Measurements from ENCODE around the gene EXOC3. TPM values are rescaled to one million over a fixed set of nuclear protein-coding genes. Genes with fewer than 3 reads are reported as not detected.
"Not testable (repeated sequence)": the region's sequence is repeated elsewhere in the genome, so short reads cannot be mapped to it uniquely, and the experiment has no call there.

Gene EXOC3
- total RNA-seq, 1 donor = 59.0 TPM

DNA sequence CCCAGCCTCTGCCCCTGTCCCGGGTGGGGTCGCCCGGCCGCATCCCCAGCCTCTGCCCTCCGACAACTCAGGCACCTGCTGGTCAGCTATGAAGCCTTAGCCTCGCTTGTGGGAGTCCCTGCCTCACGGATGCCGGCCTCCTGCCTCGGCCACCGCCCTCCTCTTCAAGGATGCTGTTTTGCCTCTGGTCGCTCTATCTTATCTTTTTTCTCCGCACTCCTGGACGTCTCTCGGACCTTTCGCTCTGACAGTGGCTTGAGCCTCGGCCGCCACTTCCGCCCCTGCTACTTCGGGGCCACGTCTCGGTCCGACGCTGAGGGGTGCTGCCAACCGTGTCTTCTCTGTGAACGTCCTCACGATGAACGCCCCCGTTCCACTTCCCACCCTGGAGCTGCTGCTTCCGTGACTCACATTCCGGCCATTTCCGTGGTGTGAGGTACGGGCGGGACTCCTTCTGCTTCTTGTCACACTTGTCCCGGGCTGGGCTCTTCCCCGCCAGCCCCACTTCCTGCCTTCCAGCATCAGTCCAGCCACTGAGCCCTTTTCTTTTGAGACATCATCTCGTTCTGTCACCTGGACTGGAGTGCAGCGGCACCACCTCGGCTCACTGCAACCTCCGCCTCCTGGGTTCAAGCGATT, 55.0 kb downstream of the EXOC3 start:
- DNase-seq (ENCODE audit: low read depth in 2 of 3, low spot score in 2 of 3) = no peak

DNA sequence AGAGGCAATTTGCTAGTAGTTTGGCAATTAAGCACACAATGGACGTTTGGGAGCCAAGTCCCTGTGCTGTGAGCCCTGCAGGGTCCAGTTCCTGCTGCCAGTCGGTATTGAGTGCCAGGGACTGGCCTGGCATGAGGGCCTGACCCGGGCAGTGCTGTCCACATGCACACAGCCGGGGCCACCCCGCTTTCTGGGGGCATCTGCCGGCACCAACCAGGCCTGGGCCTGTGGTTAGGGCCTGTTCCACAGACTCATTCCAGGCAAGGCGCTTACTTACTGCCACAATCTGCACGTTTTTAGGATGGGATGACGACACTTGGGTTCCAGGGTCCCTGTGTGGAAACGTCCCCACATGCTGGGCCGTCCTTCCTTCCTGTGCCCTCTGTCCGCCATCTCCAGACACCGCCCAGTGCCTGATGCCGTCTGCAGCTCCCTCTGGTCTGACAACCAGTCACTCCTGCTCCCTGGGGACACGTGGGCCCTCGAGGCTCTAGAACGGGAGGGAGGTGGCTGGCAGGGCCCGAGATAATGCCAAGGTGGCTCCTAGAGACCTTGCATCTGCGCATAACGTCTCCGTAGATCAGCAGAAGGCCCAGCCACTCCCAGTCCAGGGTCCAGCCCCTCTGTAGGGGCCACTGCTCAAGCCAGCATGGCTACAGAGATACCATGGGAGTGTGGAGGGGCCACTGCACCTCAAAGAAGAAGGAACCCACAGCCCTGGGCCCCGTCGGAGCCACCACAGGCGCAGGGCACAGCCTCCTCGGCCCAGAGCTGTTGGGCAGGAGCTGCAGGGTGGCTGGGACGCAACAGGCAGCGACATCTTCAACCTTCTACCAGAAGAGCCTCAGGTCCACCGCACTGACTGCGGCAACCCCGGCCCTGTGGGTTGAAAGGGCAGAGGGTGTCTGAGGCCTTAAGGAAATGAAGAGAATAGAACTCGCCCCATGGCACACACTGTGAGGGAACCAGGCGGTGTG, 56.5 kb downstream of the EXOC3 start:
- DNase-seq (ENCODE audit: low read depth in 2 of 3, low spot score in 2 of 3) = no peak

DNA sequence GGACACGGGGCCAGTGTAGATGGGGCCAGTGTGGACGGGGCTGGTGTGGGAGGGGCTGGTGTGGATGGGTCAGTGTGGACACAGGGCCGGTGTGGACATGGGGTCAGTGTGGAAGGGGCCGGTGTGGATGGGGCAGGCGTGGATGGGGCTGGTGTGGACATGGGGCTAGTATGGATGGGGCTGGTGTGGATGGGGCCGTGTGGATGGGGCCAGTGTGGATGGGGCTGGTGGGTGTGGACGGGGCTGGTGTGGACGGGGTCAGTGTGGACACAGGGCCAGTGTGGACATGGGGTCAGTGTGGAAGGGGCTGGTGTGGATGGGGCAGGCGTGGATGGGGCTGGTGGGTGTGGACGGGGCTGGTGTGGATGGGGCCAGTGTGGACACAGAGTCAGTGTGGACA, 57.5 kb downstream of the EXOC3 start:
- no peak for DNase-seq (ENCODE audit: low read depth in 2 of 3, low spot score in 2 of 3)

DNA sequence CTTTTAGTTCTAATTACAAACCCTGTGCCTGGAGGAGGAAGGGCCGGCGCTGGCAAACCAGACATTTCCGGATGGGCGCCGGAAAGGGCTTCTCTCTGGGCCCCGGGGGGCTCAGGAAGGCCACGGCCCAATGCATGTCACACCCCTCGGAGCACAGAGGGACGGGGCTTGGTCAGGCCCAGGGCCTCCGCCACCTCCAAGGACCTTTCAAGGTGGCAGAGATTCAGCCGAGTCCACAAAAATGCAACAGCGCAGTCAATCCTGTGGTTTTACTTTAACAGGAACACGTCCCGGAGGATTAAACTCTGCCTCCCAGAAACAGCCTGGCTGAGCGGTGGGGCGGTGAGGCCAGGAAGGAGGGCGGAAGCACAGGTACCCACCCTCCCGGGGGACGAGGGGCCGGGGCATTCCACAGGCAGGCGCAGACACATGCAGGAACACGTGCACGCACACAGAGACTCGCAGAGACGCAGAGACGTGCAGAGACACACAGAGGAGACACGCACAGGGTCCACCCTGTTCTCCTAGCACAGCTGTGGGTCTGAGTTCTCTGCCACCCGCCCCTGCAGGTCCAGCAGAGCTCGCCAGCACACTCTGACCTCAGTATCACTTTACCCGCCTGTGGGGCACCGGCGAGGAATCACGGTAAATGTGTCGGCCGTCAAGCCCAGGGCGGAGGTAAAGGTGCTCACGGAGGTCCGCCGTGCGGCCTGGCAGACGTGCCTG, 58.3 kb downstream of the EXOC3 start:
- DNase-seq (ENCODE audit: low read depth in 2 of 3, low spot score in 2 of 3) = no peak

DNA sequence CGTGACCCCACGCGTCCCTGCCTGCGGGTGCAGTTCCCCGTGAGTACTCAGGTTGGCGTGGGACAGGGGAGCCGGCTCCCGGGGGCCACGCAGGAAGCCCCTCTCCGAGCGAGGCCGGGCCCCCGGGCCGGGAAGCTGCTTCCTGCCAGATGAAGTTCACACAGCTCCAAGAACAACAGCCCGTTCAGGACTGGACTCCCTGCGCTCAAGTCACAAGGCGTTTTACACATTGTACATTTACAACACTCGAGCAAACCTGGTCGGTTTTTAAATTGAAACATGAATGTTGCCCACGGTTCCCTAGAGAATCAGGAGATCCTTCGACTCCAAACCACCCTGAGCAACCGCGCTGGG, 58.8 kb downstream of the EXOC3 start:
- no peak for DNase-seq (ENCODE audit: low read depth in 2 of 3, low spot score in 2 of 3)

DNA sequence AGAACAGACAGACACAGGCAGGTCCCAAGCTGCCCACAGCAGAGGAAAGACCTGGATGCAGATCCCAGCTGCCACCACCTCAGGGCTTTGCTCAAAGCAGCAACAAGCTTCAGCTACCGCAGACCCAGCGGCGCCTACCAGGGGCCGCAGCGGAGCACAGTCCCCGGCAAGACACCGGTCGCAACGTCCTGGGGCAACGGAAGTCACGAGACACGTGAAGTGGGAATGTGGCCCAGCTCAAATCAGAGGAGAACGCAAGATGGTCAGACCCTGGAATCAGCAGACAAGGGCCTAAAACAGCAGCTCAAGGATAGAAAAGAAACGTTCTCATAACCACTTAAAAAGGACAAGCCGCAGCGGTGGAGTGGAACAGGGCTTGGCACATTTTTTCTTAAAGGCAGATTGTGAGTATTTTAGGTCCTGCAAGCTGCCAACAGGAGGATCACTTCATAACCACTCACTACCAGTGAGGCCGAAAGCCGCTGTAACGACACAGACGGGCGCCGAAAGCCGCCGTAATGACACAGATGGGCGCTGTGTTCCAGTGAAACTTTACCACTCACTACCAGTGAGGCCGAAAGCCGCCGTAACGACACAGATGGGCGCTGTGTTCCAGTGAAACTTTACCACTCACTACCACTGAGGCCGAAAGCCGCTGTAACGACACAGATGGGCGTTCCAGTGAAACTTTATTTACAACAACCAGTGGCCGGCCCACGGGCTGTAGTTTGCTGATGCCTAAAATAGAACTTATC, 59.5 kb downstream of the EXOC3 start:
- DNase-seq (ENCODE audit: low read depth in 2 of 3, low spot score in 2 of 3) = peak in 2 of 3 donors; percentile 21 to 34

DNA sequence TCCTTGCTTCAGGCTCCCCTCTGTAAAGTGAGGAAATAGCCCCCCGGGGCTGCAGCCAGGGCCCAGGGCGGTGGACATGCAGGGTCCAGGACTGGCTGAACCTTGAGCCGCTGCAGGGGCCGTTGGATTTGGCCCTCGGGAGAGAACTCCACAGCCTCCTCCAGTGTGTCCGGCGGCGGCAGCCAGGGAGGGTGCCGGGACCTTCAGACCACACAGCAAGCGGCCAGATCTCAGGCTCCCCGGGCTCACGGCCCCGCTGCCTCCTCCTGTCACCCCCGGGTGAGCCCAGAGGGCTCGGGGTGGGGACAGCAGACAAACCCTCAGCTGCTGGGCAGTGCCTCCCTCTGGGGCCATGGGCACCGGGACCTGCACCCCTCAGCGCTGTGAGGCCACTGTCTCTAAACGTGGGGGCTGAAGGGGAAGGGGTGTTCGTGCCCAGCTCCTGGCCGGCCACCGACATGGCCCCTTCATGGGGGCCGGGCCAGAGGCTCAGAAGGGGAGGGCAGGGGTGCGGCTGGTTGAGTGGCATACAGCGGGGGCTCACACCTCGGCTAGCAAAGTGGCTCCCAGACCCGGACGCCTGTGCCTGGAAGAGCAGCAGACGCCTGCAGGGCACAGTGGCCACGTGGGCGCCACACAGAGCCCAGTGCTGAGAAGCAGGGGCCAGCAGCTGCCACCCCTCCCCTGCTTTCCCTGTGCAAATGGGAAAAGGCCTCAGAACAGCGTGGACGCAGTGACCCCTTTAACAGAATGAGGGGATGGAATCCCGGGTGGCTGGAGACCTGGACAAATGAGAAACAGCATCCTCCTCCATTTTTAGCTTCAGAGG, 61.6 kb downstream of the EXOC3 start:
- DNase-seq (ENCODE audit: low read depth in 2 of 3, low spot score in 2 of 3) = no peak

DNA sequence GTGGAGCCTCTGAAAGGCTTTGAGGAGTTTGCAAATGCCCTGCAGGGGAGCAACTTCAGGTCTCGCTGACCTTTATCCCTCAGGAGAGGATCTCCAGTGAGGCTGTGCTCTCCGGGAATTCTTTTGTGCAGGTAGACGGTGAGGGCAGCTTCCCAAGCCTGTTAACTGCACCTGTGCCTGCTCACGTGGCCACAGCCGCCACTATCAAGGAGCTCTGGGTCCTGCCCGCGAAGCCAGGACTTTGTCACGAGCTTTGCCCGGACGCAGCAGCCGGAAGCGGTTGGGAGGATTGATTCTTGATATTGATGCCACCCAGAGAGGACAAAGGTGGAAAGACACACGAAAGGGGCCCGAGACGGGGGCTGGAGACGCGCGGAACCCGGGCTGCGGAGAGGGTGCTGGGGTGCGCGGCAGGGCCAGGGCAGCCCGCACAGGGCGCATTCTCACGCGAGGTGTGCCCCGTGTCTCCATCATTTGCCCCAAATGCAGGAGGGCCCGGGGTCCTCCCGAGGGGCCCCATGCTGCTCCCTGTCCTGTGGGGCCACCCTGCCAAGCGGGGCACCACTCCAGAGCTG, 63.1 kb downstream of the EXOC3 start:
- no peak for DNase-seq (ENCODE audit: low read depth in 2 of 3, low spot score in 2 of 3)

DNA sequence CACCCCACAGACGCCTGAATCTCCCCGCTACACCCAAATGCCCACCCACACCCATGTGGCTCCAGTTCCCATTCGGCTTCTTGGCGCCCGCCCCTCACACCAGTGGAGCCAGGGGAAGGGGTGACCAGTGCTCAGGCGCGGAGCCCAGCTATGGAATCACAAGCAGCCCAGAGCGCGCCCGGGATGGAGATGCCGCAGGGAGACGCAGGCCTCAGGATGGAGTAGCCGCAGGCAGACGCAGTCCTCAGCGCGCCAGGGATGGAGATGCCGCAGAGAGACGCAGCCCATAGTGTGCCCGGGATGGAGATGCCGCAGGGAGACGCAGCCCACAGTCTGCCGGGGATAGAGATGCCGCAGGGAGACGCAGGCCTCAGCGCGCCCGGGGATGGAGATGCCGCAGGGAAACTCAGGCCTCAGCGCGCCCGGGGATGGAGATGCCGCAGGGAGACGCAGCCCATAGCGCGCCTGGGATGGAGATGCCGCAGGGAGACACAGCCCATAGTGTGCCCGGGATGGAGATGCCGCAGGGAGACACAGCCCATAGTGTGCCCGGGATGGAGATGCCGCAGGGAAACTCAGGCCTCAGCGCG, 65.1 kb downstream of the EXOC3 start:
- DNase-seq (ENCODE audit: low read depth in 2 of 3, low spot score in 2 of 3) = not testable (repeated sequence)

DNA sequence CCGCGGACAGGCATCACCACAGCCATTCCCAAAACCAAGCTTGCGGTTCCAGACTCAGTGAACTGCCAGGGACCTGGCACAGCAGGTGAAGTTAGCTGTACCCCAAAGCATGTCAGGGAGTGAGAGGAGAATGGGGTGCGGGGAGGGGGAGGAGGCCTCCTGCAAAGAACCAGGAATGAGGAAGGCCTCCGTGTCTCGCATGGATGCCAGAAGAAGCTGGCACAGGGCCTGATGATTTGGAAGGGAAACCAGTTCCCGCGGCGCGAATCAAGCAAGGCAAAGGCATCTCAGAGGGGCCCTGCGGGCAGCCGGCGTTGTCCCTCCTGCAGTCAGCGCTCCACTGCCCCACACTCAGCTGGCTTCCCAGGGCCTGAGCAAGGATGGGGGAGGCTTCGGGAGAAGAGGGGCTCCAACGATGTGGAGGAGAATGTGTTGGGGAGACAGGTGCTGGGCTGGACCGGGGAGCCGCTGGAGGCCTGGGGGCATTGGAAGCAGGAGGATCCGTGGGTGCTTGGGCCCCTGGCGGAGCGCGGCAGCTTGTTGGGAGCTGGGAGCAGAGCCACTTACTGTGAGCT, 66.7 kb downstream of the EXOC3 start:
- DNase-seq (ENCODE audit: low read depth in 2 of 3, low spot score in 2 of 3) = no peak

DNA sequence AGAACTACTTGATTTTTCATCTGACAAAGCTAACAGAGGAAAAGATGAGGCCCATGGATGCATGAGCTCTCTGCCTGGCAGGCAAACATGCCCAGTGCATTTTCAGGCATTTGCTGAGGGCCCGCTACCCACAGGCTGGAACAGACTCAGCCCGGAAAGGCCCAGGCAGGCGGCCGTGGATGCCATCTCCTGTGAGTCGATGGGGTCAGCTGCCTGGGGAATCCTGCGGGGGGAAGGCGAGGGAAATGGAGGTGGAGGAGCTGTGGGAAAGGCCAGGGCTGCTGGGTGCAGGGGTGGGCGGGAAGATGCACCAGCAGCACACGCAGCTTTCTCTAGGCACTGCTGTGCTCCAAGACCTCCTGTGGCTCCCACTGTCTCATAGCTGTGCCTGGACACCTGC, 67.5 kb downstream of the EXOC3 start:
- DNase-seq (ENCODE audit: low read depth in 2 of 3, low spot score in 2 of 3) = no peak

DNA sequence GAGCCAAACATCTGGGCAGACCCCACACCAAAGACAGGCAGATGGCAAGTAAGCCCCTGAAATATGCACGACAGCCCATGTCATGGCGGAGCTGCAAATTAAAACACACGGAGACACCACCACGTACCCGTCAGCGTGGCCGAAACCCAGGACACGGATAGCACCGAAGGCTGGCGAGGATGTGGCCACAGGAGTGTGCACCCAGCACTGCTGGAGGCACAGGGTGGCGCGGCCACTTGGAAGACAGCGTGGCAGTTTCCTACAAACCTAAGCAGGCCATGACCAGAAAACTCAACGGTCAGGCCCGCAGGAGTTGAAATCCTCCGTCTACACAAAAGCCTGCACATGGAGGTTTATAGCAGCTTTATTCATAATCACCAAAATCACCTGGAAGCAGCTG, 68.5 kb downstream of the EXOC3 start:
- no peak for DNase-seq (ENCODE audit: low read depth in 2 of 3, low spot score in 2 of 3)

DNA sequence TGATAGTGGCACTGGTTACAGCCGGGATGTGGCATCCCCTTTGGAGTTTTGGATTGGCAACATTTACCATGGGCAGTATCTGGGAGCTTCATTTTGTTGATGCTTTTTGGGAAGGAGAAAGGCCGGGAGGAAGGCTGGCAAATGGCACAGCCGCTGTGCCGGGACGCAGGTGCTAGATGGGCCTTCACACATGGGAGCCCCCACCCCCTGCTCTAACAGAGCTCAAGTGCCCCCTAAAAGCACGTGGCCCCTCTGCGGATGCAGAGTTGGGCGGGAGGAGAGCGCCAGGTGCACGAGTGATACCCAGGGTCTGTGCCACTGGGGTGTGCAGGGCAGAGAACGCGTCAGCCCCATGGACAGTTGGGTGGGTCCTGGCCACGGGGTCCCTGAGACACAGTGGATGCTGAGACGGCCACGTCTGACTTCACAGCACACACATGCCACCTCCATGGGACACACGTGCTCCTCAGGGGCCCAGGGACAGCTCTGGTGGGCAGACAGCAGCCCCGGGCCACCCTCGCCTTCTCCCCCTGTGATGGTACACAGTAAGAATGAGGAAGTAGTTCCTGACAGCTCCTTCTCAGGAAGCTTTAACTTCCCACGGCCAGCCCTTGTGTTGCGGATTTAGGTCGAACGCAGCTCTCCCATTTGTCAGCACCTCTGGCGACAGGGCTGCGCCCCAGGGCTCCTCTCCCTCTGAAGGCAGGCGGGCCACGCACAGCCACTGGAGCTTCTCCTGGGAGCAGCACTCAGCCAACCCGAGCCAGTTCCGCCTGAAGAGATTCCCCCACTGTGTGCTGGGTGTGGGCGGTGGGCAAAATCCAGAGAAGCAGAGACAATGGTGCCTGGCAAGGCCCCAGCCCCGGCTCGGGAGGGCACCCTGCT, 70.5 kb downstream of the EXOC3 start:
- DNase-seq (ENCODE audit: low read depth in 2 of 3, low spot score in 2 of 3) = no peak

DNA sequence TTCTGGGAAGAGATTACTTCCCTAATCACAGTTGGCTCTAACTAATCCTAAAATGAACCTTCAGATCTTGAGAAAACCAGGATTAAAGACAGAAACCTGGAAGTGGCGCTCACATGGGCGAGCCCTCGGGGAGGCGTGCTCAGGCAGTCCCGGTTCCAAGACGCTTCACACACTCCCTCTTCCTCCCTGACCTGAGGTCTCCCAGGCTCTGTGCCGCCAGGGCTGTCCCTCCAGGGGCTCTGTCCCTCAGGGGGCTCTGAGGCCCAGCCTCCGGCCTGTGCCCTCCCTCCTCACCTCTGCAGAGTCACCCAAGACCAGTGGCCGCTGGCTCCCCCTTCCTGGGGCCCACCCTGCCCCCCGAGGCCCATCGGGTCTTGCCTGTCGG, 71.1 kb downstream of the EXOC3 start:
- DNase-seq (ENCODE audit: low read depth in 2 of 3, low spot score in 2 of 3) = no peak

DNA sequence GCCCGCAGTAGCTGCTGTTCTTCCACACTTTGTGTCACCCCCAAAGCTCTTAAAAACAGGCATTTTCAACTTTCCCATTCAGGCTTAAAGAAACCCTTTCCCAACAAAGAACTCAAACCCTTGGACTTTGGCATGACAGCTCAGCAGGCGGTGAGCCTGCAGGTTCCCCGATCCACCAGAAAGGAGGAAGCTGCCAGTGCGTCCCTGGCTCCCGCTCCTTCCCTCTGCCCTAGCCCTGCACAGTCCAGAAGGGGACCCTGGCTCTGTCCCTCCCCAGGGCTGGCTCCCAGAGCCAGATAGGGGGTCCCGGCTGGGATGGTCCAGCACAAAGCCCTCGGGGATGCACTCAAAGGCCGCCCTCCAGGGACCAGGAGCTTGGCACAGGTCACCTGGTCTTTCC, 71.7 kb downstream of the EXOC3 start:
- no peak for DNase-seq (ENCODE audit: low read depth in 2 of 3, low spot score in 2 of 3)

DNA sequence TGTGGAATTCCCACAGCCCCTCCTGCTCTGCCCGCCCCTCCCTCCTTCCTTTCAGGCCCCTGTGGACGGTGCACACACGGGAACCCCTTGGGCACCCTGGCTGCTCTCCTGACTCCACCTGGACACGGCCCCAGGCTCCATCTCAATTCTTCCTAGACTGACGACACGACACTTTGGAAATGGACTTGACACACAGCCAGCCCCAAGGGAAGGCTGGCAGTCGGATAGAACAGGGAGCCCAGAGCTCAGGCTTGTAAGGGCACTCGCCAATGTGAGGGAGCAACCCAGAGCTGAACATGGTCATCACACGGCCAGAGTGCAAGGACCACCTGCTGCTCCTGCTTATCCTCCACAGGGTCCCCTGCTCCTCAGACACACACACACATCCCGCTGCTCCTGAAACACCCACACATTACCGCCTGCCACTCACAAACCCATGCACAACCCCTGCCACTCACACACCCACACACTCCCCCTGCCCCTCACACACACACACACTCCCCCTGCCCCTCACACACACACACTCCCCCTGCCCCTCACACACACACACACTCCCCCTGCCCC, 72.4 kb downstream of the EXOC3 start:
- DNase-seq (ENCODE audit: low read depth in 2 of 3, low spot score in 2 of 3) = no peak

DNA sequence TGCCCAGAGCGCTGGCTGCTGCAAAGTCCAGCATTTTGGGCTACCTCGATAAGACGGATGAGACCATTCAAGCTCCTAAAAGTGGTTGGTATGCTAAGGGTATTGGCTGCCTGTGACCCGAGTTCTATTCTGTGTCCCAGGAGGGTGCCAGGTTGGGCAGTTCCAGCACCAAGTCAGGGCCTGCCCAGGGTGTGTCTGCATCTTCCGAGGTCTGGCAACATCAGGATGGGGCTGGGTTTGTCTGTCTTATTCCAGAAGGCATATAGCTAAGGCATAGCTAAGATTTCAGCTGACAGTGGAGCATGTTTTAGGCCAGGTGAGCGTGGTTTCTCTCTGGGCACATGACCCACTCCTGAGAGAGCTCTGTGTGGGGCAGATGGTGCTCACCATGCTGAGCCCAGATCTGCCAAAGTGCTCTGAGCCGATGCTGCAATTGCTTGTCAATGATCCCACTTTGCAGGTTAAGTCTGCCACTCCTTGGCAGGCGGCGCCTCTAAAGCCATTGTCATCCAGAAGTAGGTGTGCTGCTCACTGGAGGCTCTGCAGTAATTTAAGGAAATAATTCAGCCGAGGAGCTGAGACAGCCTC, 73.5 kb downstream of the EXOC3 start:
- no peak for DNase-seq (ENCODE audit: low read depth in 2 of 3, low spot score in 2 of 3)

All from hematopoietic multipotent progenitor cell (in vitro differentiated cells).